Panc1 (cell line): ENCODE data around the gene OSBPL9. TPM values are rescaled to one million over a fixed set of nuclear protein-coding genes. Genes with fewer than 3 reads are reported as not detected.
"Not testable (repeated sequence)": the region's sequence is repeated elsewhere in the genome, so short reads cannot be mapped to it uniquely, and the experiment has no call there.

Experiments
- ATAC-seq: fragments of 200-7000 bp; cut with Tn5 transposase; 2 replicates; pipeline ENCODE4 v1.9.1; 2020; ENCODE audit warnings: mild to moderate bottlenecking, moderate library complexity
- BruUV-seq: library from RNA; stranded (reverse); fragments of 400-500 nt; replicated peaks from 2 replicates; lab custom pipeline; 2021; lab: Mats Ljungman, UMichigan
- CTCF ChIA-PET: fragments of 300-600 bp; sonication (Branson Sonifier 250); formaldehyde crosslinking; loops from one replicate; lab custom pipeline; 2022; ENCODE audit warnings: antibody characterized with exemption; lab: Charles Lee
- POLR2A ChIA-PET: fragments of 300-600 bp; sonication (Branson Sonifier 250); formaldehyde crosslinking; loops from one replicate; lab custom pipeline; 2022; ENCODE audit warnings: antibody characterized with exemption; lab: Charles Lee
- DNase-seq: peaks from one replicate; pipeline ENCODE4 v3.0.0-alpha.2; 2010; ENCODE audit warnings: low read depth, low spot score
- H3K27ac ChIP-seq: 2 replicates; pipeline ENCODE4 v1.5.1; 2011; ENCODE audit warnings: mild to moderate bottlenecking, low read length, inconsistent platforms
- H3K27me3 ChIP-seq: fragments of 200-500 bp; sonication (Bioruptor generic); 2 replicates; pipeline ENCODE4 v1.6.0; 2014; ENCODE audit warnings: low read length, inconsistent platforms; ENCODE audit not compliant: control insufficient read depth, insufficient read depth
- H3K36me3 ChIP-seq: fragments of 200-500 bp; sonication (Bioruptor generic); 2 replicates; pipeline ENCODE4 v1.5.1; 2014; ENCODE audit warnings: inconsistent platforms, mild to moderate bottlenecking, low read length, moderate library complexity; ENCODE audit not compliant: control insufficient read depth, insufficient read depth
- H3K4me1 ChIP-seq: 2 replicates; pipeline ENCODE4 v1.5.1; 2011; ENCODE audit warnings: inconsistent platforms, mild to moderate bottlenecking, low read length, moderate library complexity; ENCODE audit not compliant: control insufficient read depth, insufficient read depth
- H3K4me3 ChIP-seq, 2 experiments: 2 replicates each; pipeline ENCODE4 v1.5.1; 2011 to 2012; ENCODE audit warnings: low read depth in 2 of 2, low read length in 2 of 2, mild to moderate bottlenecking in 2 of 2, inconsistent platforms in 1 of 2, moderate library complexity in 1 of 2
- H3K9me3 ChIP-seq: fragments of 200-500 bp; sonication (Bioruptor generic); 2 replicates; pipeline ENCODE4 v1.5.1; 2014; ENCODE audit warnings: low read depth, mild to moderate bottlenecking, inconsistent platforms, low read length, moderate library complexity; ENCODE audit not compliant: control insufficient read depth, insufficient read depth
- CTCF ChIP-seq: fragments of 450-650 bp; IDR thresholded peaks from 2 replicates; pipeline ENCODE4 v1.5.1; 2017; ENCODE audit warnings: mild to moderate bottlenecking
- POLR2AphosphoS5 ChIP-seq: IDR thresholded peaks from 2 replicates; pipeline ENCODE4 v1.6.1; 2012; ENCODE audit warnings: mild to moderate bottlenecking, low read depth, low read length, moderate library complexity
- REST ChIP-seq, 2 experiments: IDR thresholded peaks; 2 replicates each; pipeline ENCODE4 v1.6.1; 2011 to 2012; ENCODE audit warnings: low read depth in 2 of 2, control low read depth in 1 of 2, low read length in 1 of 2, mild to moderate bottlenecking in 1 of 2, moderate library complexity in 1 of 2; ENCODE audit not compliant: insufficient read depth in 1 of 2
- SIN3A ChIP-seq: IDR thresholded peaks from 2 replicates; pipeline ENCODE4 v1.6.1; 2012; ENCODE audit warnings: low read depth, mild to moderate bottlenecking, low read length, moderate library complexity, borderline replicate concordance; ENCODE audit not compliant: insufficient read depth
- TCF7L2 ChIP-seq: IDR thresholded peaks from 2 replicates; pipeline ENCODE4 v1.6.1; 2011; ENCODE audit warnings: mild to moderate bottlenecking, low read depth, low read length, inconsistent platforms
- in situ Hi-C: cut with HindIII; loops from 2 replicates; pipeline ENCODE4 v1.10.0; 2016; ENCODE audit warnings: low sequenced_read_pairs, low pct_unique_long_range_greater_than_20kb
- intact Hi-C: fragments of 100-400 bp; cut with micrococcal nuclease; formaldehyde crosslinking; loops from one replicate; pipeline ENCODE4 v1.10.0; 2022; ENCODE audit not compliant: unreplicated experiment
- total RNA-seq: library from RNA; stranded (reverse); gene quantifications from one replicate; pipeline ENCODE4 v1.2.1, GENCODE V29; 2021; ENCODE audit not compliant: unreplicated experiment

OSBPL9 gene
- total RNA-seq, 1 experiment from 2014 or later = 85.5 TPM

- Histone ChIP-seq H3K27ac (no peak overlapping the region), H3K4me1 (peaks cover 10% of the 10 kb centered on the region), H3K27me3 (no peaks in the 10 kb centered on the region), H3K4me3 (no peak overlapping the region), H3K36me3 (no peaks in the 10 kb centered on the region), H3K9me3 (peaks cover 6% of the 10 kb centered on the region; the same call in 1 of the 2 replicates)
- POLR2A ChIA-PET = no interaction called here
- CTCF ChIA-PET = no interaction called here
- no peak for DNase-seq
- ATAC-seq = no peak
- in situ Hi-C loops (no loop called here), intact Hi-C loops (no loop called here)
- TF ChIP-seq SIN3A = no peak
- TF ChIP-seq CTCF = no peak
- TF ChIP-seq TCF7L2 = no peak
- no peak for TF ChIP-seq REST (IDR thresholded peaks at IDR 0.05; ENCODE audit: insufficient read depth in 1 of 2, low read depth in 2 of 2, low read length in 1 of 2)
- no peak for TF ChIP-seq POLR2AphosphoS5
- BruUV-seq = no TSS peak
Measured at GRCh38 chr1:51697166-51697565, 80.3 kb downstream of the OSBPL9 start.

- ChIA-PET POLR2A (interaction anchor here (0.5 to 0.6 kb wide), 2 partner anchors 23 to 32 kb away, joined by 4 to 14 read pairs; no protein-coding TSS in a partner anchor), CTCF (no interaction called here)
- intact Hi-C loops (no loop called here), in situ Hi-C loops (no loop called here)
- TF ChIP-seq CTCF (no peak), SIN3A (no peak), TCF7L2 (no peak)
- no peaks in the 10 kb centered on the region for H3K27me3 ChIP-seq
- H3K4me1 ChIP-seq = peaks cover 3% of the 10 kb centered on the region; the same call in 1 of the 2 replicates
- H3K9me3 ChIP-seq = peaks cover 6% of the 10 kb centered on the region; the same call in 1 of the 2 replicates
- DNase-seq = no peak
- no TSS peak for BruUV-seq
- H3K4me3 ChIP-seq = no peak overlapping the region
- no peaks in the 10 kb centered on the region for H3K36me3 ChIP-seq
- ATAC-seq = no peak
- H3K27ac ChIP-seq = no peak overlapping the region
Measured at GRCh38 chr1:51699391-51699790, 82.5 kb downstream of the OSBPL9 start.

- ATAC-seq = not testable (repeated sequence)
Measured at GRCh38 chr1:51701782-51702181, 84.9 kb downstream of the OSBPL9 start.

GRCh38 chr1:51702220-51702619, 85.3 kb downstream of the OSBPL9 start:
- in situ Hi-C loops, DNase-seq: not testable (repeated sequence)

More at GRCh38 chr1:51701782-51702181, 84.9 kb downstream of the OSBPL9 start:
- POLR2A ChIA-PET, in situ Hi-C loops, H3K27me3 ChIP-seq, DNase-seq, H3K36me3 ChIP-seq, CTCF ChIA-PET, H3K9me3 ChIP-seq, H3K27ac ChIP-seq, H3K4me3 ChIP-seq, intact Hi-C loops, H3K4me1 ChIP-seq, BruUV-seq: not testable (repeated sequence)

More at GRCh38 chr1:51702220-51702619, 85.3 kb downstream of the OSBPL9 start:
- BruUV-seq, intact Hi-C loops, ATAC-seq, CTCF ChIA-PET, H3K4me3 ChIP-seq, H3K36me3 ChIP-seq, POLR2A ChIA-PET, H3K27me3 ChIP-seq, H3K9me3 ChIP-seq, H3K27ac ChIP-seq, H3K4me1 ChIP-seq: not testable (repeated sequence)
